Left ventricle myocardium inferior (tissue), 1 donor: ENCODE results near the gene GPR65. TPM values are rescaled to one million over a fixed set of nuclear protein-coding genes. Genes with fewer than 3 reads are reported as not detected.

Source experiments
- DNase-seq: peaks from one replicate; pipeline ENCODE4 v3.0.0-alpha.2; 2020
- H3K27ac ChIP-seq: fragments of 200-600 bp; replicated peaks from 2 replicates; pipeline ENCODE4 v1.8.0; 2021
- H3K27me3 ChIP-seq: fragments of 200-600 bp; 2 replicates; pipeline ENCODE4 v1.8.0; 2021; ENCODE audit warnings: low read depth
- H3K36me3 ChIP-seq: fragments of 200-600 bp; 2 replicates; pipeline ENCODE4 v1.8.0; 2021
- H3K4me1 ChIP-seq: fragments of 200-600 bp; 2 replicates; pipeline ENCODE4 v1.8.0; 2021
- H3K4me3 ChIP-seq: fragments of 200-600 bp; 2 replicates; pipeline ENCODE4 v1.8.0; 2021; ENCODE audit warnings: mild to moderate bottlenecking, moderate library complexity
- H3K9me3 ChIP-seq: fragments of 200-600 bp; replicated peaks from 2 replicates; pipeline ENCODE4 v1.8.0; 2021
- CTCF ChIP-seq: fragments of 200-600 bp; IDR thresholded peaks from 2 replicates; pipeline ENCODE4 v1.8.0; 2021; ENCODE audit warnings: antibody characterized with exemption, mild to moderate bottlenecking, borderline replicate concordance
- intact Hi-C: fragments of 100-400 bp; cut with micrococcal nuclease; formaldehyde crosslinking; loops from one replicate; pipeline ENCODE4 v1.11.0; 2022
- total RNA-seq: library from RNA; stranded (reverse); fragmentation: NEBNext Ultra II Directional; extraction: Animal tissue kit (Norgen Biotek cat#: 25700); gene quantifications from one replicate; pipeline ENCODE4 v1.2.1, GENCODE V29; 2021
- donor health status: DM: no; HTN: yes; CAD: no; lungs with severe emphysema.

Gene GPR65
- total RNA-seq, 1 donor from 2014 or later = 0.25 TPM

- Histone ChIP-seq H3K4me3 (no peak overlapping the region), H3K9me3 (no peaks in the 10 kb centered on the region), H3K36me3 (no peaks in the 10 kb centered on the region), H3K4me1 (no peaks in the 10 kb centered on the region), H3K27ac (no peak overlapping the region), H3K27me3 (peaks cover 17% of the 10 kb centered on the region)
- intact Hi-C loops = no loop called here
- TF ChIP-seq CTCF = no peak
- DNase-seq = no peak
Observed at GRCh38 chr14:88030079-88030478, 25.1 kb downstream of the GPR65 start.

GRCh38 chr14:88030892-88031291 is 26.0 kb downstream of the GPR65 start:
- Histone ChIP-seq H3K4me3 (no peak overlapping the region), H3K27me3 (peaks cover 24% of the 10 kb centered on the region), H3K36me3 (no peaks in the 10 kb centered on the region), H3K27ac (no peak overlapping the region), H3K4me1 (no peaks in the 10 kb centered on the region), H3K9me3 (no peaks in the 10 kb centered on the region)
- no peak for DNase-seq
- TF ChIP-seq CTCF = no peak
- intact Hi-C loops = no loop called here

- intact Hi-C loops = no loop called here
Observed at GRCh38 chr14:88032373-88032772, 27.4 kb downstream of the GPR65 start.

GRCh38 chr14:88034076-88034475 is 29.1 kb downstream of the GPR65 start:
- intact Hi-C loops = no loop called here
- no peak for TF ChIP-seq CTCF
- no peak for DNase-seq

More at GRCh38 chr14:88032373-88032772, 27.4 kb downstream of the GPR65 start:
- Histone ChIP-seq H3K4me3 (no peak overlapping the region), H3K27me3 (peaks cover 35% of the 10 kb centered on the region), H3K27ac (no peak overlapping the region), H3K36me3 (no peaks in the 10 kb centered on the region), H3K4me1 (no peaks in the 10 kb centered on the region), H3K9me3 (no peaks in the 10 kb centered on the region)
- TF ChIP-seq CTCF = no peak
- no peak for DNase-seq

GRCh38 chr14:88036422-88036821 is 31.5 kb downstream of the GPR65 start:
- Histone ChIP-seq H3K27me3 (peaks cover 27% of the 10 kb centered on the region), H3K27ac (no peak overlapping the region), H3K36me3 (no peaks in the 10 kb centered on the region), H3K4me1 (no peaks in the 10 kb centered on the region), H3K9me3 (no peaks in the 10 kb centered on the region), H3K4me3 (no peak overlapping the region)
- no peak for DNase-seq
- TF ChIP-seq CTCF = no peak
- intact Hi-C loops = no loop called here

More at GRCh38 chr14:88034076-88034475, 29.1 kb downstream of the GPR65 start:
- no peak overlapping the region for H3K27ac ChIP-seq
- peaks cover 25% of the 10 kb centered on the region for H3K27me3 ChIP-seq
- H3K4me1 ChIP-seq = no peaks in the 10 kb centered on the region
- no peaks in the 10 kb centered on the region for H3K9me3 ChIP-seq
- no peak overlapping the region for H3K4me3 ChIP-seq
- H3K36me3 ChIP-seq = no peaks in the 10 kb centered on the region

GRCh38 chr14:88037325-88037724 is 32.4 kb downstream of the GPR65 start:
- H3K27me3 ChIP-seq = peaks cover 34% of the 10 kb centered on the region
- no peak overlapping the region for H3K27ac ChIP-seq
- no peaks in the 10 kb centered on the region for H3K9me3 ChIP-seq
- no peak for TF ChIP-seq CTCF
- no peaks in the 10 kb centered on the region for H3K4me1 ChIP-seq
- no peaks in the 10 kb centered on the region for H3K36me3 ChIP-seq
- DNase-seq = no peak
- intact Hi-C loops = no loop called here
- H3K4me3 ChIP-seq = no peak overlapping the region
